Measurements from ENCODE around the gene ODAD2.
"Not testable (repeated sequence)": the region's sequence is repeated elsewhere in the genome, so short reads cannot be mapped to it uniquely, and the experiment has no call there.

- not testable (repeated sequence) for TF ChIP-seq CTCF (IDR thresholded peaks at IDR 0.05; ENCODE audit: poor library complexity, severe bottlenecking); EZH2 (IDR thresholded peaks at IDR 0.05; ENCODE audit: borderline replicate concordance, insufficient read depth, low read length, poor library complexity, severe bottlenecking)
These were observed 28.1 kb downstream of the ODAD2 start for GRCh38 chr10:27970795-27971194.
